ENCODE results near the gene MRPL41.

- TF ChIP-seq POLR2A (IDR thresholded peaks at IDR 0.05; ENCODE audit: low read length) (no peak), GATA1 (IDR thresholded peaks at IDR 0.05; ENCODE audit: low read depth, low read length) (no peak)
These were observed 12.5 kb downstream of the MRPL41 start for GRCh38 chr9:137564134-137564533.

All from erythroblast (primary cell).